GM21825 (cell line): ENCODE measurements around the gene CYP11A1.
A peak's percentile ranks its signal among the peaks of the same experiment; 100 is the strongest.

Experiments
- ATAC-seq: cut with Tn5 transposase; IDR thresholded peaks from one replicate; pipeline ENCODE4 v1.9.1; 2021; ENCODE audit warnings: mild to moderate bottlenecking, moderate library complexity; ENCODE audit not compliant: unreplicated experiment

CYP11A1 gene

DNA sequence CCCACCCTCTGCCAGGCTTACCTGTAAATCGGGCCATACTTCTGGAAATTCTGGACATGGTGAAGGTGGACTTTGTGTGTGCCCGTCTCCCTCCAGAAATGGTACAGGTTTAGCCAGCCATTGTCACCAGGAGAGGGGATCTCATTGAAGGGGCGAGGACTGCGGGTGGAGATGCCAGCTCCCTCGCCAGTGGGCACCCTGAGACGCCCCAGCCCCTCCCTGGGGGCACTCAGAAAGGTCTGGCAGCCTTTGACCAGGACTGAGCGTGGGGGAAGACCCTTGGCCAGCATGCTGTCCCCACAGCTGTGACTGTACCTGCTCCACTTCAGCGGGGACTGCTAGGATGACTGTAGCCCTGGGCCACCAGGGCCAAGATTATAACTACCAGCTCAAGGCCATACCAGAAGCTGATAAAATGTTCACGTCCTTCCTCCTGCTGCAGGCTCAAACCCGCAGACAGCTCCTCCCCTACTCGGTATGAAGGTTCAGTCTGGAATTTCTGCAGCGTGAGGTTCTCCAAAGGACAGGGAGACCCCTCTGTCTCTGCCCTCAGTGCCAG, at the start of gene CYP11A1:
Gene CYP11A1, minus strand, starts transcription at position 351 of the 559 bp plus-strand sequence. Its CDS starts 61 bp downstream, at position 290.
- no peak for ATAC-seq

DNA sequence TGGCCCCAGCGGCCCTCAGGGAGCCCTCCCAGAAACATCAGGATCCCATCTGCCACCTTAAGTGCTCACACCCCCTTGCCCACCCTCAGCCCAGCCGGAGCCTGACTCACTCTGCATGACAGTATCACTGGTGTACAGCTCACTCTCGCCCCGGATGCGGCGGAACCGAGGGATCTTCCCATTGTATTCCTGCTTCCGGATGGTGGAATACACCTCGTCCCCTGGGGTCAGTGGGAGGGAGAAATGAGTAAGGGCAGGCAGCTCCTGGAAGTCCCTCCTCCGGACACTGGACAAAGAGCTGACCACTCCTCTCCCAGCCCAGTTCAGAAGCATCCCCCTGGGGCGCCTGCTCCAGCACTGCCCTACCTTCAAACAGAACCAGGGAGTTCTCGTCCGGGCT, 49.8 kb upstream of the CYP11A1 start:
- ATAC-seq = no peak

DNA sequence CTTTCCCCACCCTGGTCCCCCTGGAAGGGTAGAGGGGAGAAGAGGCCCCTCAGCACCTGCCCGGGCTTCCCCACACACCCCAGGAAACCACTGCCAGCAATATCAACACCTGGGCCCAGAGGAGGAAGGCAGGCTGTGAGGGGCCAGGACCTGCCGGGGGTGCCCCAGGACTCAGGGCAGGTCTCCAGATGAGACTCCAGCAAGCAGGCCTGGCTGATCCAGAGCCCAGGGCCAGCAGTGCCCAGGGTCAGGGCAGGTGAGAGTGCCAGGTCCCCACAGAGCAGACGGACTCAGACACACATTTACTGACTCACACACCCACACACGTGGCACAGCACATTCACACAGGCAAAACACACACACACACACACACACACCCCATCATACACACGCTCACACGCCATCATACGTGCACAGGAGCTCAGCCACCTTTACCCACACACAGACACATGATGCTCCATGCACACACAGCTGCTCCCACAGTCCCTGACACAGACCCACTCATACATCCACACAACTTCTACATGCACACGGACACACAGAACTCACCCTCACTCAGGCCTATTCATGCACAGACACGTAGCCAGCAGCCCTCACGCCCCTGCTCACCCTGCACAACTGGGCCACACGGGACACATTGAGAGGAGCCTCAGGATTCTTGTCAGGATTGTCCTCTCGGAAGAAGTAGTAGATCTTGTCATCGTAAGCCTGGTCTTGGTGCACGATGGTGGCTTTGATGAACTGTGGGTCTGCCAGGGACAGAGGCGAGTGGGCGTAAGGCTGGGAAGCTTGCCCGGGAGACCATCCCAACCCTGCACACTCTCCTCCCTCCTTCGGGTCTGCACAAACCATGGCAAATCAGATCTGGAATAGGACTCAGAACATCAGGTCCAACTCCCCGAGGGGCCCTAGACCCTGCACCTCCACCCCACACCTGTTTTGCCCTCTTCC, 48.8 kb upstream of the CYP11A1 start:
- no peak for ATAC-seq

DNA sequence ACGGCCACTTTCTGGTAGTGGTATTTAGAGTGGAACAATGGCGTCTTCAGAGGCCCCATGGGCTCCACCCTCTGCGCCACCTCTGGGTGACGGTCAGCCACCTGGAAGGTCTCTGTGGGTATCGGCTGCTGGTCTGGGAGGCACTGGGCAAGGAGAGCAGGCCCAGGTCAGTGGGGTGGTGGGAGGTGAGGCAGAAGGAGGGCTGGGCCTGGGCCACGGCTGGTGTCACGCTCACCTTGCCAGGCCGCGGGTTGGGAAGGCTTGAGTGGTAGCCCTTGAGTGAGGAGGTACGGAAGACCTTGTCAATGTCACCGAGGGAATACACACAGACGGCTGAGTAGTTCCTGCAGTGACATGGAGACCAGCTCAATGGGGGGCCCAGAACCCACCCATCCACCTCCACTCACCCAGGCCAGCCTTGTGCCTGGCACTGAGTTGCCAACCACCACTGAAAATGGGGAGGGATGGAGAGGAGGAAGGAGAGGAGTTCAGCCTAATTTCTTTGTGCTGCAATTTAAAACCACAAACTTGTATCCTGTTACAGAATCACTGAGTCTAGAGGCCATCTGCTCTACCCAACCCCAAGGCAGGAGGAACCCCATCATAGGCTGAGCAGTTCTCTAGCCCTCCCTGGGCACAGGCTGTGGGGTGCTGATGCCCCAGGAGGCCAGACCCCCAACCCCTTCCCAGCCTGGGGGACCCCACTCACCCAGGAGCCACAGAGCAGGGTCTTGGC, 47.3 kb upstream of the CYP11A1 start:
- ATAC-seq = no peak

DNA sequence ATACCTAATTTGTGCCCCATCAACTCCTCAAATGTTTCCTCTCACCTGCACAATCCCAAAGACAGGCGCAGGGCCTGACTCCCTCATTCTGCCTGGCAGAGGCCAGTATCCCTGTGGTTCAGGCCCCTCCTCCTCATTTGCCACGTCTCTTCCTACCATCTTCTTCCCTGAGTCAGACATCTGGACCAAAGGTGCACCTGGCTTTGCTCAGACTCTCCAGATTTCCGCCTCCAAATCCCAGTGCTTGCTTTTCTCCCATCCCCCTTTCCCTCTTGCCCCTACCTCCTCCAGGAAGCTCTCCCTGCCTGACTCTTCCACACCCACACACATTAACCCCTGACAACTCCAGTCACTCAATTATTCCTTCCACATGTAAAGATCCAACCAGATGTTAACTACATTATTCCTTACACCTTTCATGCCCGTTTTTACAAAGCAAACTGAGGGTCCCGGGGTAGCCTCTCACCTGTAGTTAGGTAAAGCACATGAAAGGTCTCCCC, 46.7 kb upstream of the CYP11A1 start:
- no peak for ATAC-seq

DNA sequence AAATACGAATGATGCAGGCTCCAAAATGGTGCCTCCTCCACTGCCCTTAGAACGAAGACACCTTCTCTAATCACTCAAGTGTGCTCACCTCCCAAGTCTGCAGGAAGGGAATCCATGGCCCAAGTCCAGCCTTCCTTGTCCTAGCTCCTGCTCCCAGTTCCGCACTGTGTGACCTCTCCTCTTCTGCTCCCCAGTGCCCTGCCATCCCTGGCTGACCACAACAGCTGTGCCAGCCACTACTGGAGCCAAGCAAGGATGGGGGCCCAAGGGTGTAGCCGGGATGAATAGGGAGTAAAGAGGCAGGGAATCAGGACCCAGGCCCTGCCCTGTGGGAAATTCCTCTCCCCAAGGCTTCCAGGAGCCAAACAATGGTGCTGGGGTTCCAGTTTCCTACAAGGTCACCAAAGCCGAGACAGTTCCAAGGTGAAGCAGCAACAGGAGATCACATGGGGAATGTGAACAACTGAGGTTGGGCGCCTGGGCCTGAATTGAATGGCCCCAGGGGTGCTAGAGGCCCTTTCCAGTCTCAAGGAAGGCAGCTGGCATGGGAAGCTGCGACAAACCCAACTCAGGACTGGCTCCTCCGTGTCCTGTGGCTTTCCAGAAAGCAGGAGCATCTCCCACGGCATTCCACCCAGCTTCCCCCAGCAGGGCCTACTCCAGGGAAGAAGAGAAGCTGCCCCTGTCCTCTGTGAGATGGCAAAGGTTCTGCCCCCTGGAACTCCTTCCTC, 46.1 kb upstream of the CYP11A1 start:
- no peak for ATAC-seq

DNA sequence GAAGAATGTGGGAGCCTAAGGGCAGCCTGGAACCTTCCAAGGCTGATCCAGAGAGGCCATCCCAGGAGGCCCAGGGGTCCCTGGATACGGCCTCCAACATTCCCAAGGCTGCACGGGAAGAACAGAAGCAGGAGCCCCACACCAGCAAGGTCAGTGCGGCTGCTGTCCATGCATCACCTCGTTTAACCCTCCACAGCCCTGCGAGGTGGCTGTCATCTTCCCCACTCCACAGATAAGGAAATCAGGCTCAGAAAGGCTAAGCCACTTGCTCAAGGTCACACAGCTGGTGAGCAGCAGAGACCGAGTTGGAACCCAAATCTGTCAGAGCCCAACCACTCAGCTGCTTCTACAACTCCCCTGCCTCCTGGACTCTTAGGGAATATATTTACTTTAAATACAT, 44.7 kb upstream of the CYP11A1 start:
- ATAC-seq = no peak

DNA sequence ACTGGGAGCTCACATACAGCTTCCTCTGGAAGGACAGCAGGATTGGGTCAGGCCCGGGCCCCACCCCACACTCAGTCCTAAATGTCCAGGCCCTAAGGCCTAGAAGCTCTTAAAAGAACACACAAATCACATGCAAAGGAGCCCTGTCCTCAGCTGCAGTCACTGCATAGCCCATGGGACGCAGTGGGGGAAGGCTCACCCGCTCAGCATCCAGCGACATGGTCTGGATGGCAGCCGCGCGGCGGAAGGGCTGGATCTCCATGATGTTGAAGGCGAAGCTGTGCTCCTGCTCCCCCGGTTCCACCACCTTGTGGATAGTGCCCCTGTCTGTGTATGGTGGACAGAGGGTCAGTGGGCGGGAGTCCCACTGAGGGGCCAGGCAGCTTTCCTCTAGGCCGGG, 44.2 kb upstream of the CYP11A1 start:
- no peak for ATAC-seq

DNA sequence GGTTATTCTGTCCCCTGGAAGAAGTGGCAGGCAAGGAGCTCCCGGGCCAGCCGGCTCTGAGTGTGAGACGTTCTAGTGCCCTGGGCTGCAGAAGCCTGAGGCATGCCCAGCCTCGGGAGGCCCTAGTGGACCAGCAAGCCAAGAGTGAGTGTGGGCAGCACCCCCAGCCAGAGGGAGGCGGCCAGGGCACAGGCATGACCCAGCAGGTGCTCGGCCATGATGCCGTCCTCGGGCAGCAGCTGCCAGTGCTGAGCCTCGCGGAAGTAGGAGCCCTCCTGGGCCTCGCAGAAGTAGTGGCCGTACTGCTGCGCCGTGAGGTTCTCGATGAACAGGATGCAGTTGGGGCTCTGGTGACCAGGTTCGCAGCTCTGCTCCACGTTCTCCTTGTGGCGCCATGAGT, 43.1 kb upstream of the CYP11A1 start:
- ATAC-seq = no peak

DNA sequence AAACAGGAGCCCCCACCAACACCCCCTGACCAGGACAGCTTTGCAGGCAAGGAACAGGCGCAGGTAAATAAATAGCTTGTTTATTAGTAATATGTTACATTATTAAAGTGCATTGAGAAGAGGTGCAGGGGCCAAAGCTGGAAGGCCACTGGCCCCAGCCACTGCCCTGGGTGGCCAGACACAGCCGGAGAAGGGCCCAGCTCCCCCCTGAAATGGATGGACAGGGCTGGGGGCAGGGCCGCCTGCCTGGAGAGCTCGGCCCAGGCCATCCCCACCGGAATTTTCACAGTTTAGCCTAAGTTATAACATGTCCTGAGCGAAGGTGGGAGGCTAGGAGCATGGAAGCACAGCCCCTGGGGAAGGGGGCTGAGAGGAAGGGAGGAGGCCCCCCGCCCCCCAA, 41.8 kb upstream of the CYP11A1 start:
- no peak for ATAC-seq

DNA sequence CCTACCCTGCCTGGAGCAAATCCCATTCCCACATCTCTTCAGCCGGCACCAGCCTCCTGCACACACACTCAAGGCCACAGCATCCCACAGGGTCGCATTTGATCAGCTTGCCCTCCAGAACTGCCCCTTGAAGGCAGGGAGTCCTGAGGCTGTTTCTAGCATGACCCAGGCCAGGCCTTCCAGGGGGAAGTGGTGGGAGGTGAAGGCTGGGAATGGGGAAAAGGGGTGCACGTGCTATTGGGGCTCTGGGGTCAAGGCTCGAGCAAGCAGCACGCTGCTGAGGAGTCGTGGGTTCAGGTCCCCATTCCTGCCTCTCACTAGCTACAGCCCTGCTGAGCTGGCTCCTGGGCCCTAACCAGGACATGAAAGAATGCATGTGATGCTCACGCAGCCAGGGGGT, 41.4 kb upstream of the CYP11A1 start:
- ATAC-seq = no peak

DNA sequence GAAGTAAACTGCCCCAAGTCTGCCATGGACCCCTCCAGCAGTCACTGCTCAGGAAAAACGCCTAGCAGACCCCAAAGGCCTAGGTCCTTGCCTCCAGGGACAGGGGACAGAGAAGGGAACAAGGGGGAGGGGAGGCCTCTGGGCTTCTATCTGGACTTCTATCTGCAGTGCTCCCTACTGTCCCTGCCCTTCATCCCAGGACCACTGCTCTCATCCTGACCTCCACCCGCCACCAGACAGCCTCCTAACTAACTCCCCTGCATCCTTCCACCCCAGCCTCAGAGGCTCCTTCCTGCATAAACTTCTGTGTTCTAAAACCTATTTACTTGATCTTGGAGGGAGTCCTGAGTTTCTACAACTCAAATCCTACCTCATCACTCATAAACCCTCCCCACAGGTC, 40.9 kb upstream of the CYP11A1 start:
- no peak for ATAC-seq

DNA sequence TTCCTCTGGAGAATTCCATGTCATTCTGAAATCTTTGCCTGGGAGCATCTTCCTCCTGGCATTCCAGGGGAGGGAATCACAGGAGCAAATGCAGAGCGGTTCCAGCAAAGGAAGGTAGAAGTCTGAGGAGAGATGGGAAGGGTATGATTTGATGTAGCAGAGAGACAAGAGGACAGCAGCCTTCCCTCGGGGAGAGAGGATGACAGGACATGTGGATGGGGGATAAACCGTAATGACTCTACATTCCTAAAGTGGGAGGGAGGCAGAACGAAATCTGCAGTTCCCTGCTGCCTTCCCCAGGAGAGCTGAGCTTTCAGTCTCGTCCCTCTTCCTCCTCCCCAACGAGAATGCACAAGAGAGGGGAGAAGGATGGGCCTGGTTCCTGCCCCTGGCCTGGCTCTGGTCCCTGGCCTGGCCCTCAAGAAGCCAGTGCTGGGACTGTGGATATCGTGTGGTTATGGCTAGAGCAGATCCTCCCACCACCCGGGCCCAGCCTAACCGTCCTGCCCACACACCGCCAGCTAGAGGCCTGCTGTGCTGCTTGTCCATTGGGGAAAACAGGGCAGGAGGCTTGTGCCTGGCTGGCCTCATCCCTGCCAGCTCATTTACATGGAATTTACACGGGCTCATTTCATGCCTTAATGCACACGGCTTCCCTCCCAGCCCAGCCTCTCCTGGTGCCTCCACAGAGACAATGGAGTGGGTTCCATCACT, 39.7 kb upstream of the CYP11A1 start:
- no peak for ATAC-seq

DNA sequence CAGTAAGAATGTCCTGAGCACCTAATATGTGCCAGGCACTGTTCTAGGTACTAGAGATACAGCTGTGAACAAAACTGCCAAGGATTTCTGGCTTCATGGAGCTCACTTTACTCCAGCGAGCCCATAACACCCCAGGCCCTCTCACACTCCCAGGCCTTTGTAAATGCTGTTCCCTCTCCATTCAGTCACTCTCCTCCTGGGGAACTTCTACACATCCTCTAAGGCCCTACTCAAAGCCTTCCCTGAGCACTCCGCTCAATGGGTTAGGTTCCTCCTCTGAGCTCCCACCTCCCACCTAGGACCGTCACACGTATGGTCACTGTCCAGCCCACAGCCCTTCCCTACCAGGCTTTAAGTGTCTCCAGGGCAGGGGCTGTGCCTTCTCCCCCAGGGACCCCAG, 39.1 kb upstream of the CYP11A1 start:
- ATAC-seq = no peak

DNA sequence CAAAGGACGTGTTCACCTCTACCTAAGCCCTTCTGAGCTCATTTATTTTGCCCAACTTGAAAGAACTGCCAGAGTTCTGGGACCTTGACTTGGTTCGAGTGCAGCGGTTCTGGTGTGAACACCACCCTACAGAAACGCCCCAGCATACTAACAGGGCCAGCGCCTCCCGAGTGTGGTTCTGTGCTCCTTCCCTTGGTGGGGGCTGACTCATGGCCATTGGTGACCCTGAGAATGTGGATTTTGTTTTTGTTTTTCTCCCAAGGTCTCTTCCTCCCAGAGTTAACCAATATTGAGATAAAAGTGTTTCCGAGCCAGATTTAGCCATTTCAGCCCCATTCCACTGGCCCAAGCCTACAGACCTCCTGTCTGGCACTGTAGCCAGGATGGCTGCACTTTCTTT, 38.4 kb upstream of the CYP11A1 start:
- ATAC-seq = no peak

DNA sequence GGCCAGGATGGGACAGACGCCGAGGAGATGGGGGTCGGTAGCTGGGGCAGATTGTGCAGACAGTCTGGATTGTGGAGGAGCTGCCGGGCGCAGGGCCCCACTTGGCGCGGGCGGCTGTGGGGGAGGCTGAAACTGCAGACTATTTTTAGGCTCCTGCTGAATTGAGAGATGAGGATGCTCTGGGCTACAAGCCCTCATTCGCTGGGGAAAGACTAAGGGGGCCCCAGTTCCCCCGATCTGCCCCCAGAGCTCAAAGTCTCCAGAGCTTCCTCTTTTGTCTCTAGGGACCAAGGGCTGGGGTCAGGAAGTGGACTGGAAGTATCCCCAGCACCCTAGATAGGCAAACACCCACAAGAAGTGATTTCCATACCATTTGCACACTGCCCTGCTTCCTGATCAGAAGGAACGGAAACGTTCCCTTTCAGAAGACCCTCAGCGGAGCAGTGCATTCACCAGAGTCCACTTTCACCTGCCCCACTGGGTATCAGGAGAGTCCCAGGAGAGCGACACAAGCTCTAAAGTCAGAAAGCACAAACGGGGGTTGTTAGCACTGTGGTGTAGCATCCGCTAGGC, 36.6 kb upstream of the CYP11A1 start:
- peak; percentile 22 for ATAC-seq

DNA sequence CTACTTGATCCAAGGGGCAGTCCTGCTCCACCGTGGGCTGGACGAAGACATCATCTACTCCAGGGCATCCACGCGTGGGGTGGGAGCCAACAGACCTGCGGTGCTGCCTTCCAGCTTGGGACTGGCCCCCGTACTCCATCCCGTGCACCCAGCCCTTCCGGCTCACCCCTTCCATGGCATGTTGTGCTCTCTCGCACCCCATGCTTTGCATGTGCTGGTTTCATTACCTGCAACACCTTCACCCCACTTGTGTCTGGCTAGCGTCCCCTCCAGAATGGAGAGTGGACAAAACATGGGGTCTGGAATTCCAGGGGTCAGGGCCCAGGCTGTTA, 36.1 kb upstream of the CYP11A1 start:
- ATAC-seq = no peak

DNA sequence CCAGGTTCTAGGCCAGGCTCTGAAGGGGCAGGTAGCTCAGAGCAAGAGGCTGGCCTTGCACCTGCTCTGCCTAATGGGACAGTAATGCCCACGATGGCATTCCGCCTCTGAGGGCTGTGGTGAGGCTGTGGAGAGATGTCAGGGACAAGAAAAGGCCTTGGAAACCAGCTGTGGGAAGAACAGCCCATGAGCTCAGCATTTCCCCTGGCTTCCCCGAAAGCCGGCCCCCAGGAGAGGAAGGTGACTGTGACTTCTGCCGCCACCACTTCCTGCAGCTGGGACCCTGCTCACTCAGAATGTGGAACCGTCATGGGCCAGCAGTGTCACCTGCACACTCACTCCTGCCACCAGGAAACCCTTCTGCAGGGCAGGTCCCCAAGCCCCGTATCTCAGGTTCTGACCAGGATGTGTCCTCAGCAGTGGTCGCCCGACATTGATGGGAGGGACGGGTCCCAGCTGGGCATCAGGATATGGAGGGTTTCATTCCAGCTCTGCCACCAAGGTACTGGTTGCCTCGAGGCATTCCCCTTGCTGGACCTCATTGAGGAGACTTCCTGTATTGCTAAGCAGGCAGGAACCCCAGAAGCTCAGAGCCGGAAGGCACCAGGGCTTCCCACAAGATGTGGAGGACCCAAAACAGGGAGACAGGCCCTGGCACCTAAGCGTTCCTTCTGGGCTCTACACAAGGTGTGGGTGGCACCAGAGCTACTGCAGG, 35.6 kb upstream of the CYP11A1 start:
- peak; percentile 29 for ATAC-seq

DNA sequence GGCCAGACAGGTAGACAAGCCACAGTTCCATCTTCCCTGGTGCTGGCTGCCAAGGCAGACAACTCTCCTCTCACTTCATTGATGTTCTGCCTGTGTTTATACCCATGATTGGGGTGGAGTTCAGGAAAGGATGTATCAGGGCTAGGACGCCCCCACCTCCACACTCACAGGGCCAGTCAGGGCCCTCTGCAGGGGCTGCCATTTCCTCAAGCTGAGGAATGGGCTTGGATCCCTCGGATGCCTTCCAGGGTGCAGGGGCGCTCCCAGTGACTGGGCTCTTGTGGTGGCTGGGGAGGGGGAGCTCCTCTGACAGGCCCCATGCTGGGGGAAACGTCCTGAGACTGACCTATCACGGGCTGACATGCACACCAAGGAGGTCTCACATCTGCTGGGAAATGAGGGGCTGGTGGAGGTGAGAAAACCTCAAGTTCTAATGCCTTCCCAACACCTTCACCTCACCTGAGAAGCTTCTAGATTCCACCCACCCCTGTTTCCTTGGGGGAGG, 34.9 kb upstream of the CYP11A1 start:
- no peak for ATAC-seq
